K562 (cell line): ENCODE results near the gene PDCD1. TPM values are rescaled to one million over a fixed set of nuclear protein-coding genes. Genes with fewer than 3 reads are reported as not detected.

Source experiments
- ASH1L ChIP-seq: fragments of 450-650 bp; IDR thresholded peaks from 2 replicates; pipeline ENCODE4 v1.6.1; 2018; ENCODE audit warnings: borderline replicate concordance, mild to moderate bottlenecking, low read depth; ENCODE audit not compliant: partially characterized antibody
- ATF7 ChIP-seq: fragments of 450-650 bp; IDR thresholded peaks from 2 replicates; pipeline ENCODE4 v1.7.1; 2014; ENCODE audit warnings: mild to moderate bottlenecking, moderate library complexity
- CREBBP ChIP-seq: IDR thresholded peaks from one replicate; pipeline ENCODE4 v1.6.1; 2012; ENCODE audit warnings: low read depth, mild to moderate bottlenecking, control low read depth, inconsistent platforms, low read length
- ELF2 ChIP-seq: fragments of 250-450 bp; sonication (Bioruptor Pico); IDR thresholded peaks from 2 replicates; pipeline ENCODE4 v1.5.0; 2021; ENCODE audit warnings: mild to moderate bottlenecking
- HMG20A ChIP-seq: fragments of 450-650 bp; formaldehyde crosslinking; conservative IDR thresholded peaks from 2 replicates; pipeline ENCODE4 v1.4.0; 2020; ENCODE audit warnings: mild to moderate bottlenecking, mixed read lengths
- KAT7 ChIP-seq: sonication (generic); formaldehyde crosslinking; IDR thresholded peaks from 2 replicates; pipeline ENCODE4 v1.8.0; 2022; ENCODE audit warnings: missing genetic modification reagents, mild to moderate bottlenecking, borderline replicate concordance
- MEF2D ChIP-seq: conservative IDR thresholded peaks from 2 replicates; pipeline ENCODE4 v1.6.1; 2016; ENCODE audit warnings: low read depth, missing genetic modification characterization, missing compliant biosample characterization
- NCOA2 ChIP-seq, 2 experiments: fragments of 450-650 bp; IDR thresholded peaks; 2 replicates each; pipeline ENCODE4 v1.6.1; 2018; ENCODE audit warnings: mild to moderate bottlenecking in 2 of 2, moderate library complexity in 1 of 2; ENCODE audit not compliant: partially characterized antibody in 2 of 2
- NFATC3 ChIP-seq: fragments of 450-650 bp; IDR thresholded peaks from 2 replicates; pipeline ENCODE4 v1.6.1; 2017; ENCODE audit warnings: mild to moderate bottlenecking
- NR1H2 ChIP-seq: sonication (generic); formaldehyde crosslinking; IDR thresholded peaks from 2 replicates; pipeline ENCODE4 v1.4.0; 2020; ENCODE audit warnings: mild to moderate bottlenecking, missing genetic modification reagents
- NR2C2 ChIP-seq, 2 experiments: fragments of 200-800 bp in 1 of 2; sonication (Bioruptor generic) in 1 of 2; sonication (generic) in 1 of 2; formaldehyde crosslinking in 1 of 2; IDR thresholded peaks; 2 replicates each; pipeline versions ENCODE4 v1.6.1 to v1.8.0; 2016 to 2022; ENCODE audit warnings: mild to moderate bottlenecking in 1 of 2, missing compliant biosample characterization in 1 of 2, missing genetic modification characterization in 1 of 2, missing genetic modification reagents in 1 of 2
- PHB2 ChIP-seq: fragments of 450-650 bp; IDR thresholded peaks from 2 replicates; pipeline ENCODE4 v1.6.1; 2017; ENCODE audit warnings: low read depth
- POU5F1 ChIP-seq: fragments of 150-350 bp; IDR thresholded peaks from 2 replicates; pipeline ENCODE4 v1.6.1; 2014; ENCODE audit warnings: borderline replicate concordance, low read length, low read depth, mild to moderate bottlenecking; ENCODE audit not compliant: partially characterized antibody
- PTRF ChIP-seq: fragments of 450-650 bp; IDR thresholded peaks from 2 replicates; pipeline ENCODE4 v1.6.1; 2016; ENCODE audit warnings: mild to moderate bottlenecking, missing genetic modification characterization, missing compliant biosample characterization
- SMARCA5 ChIP-seq: fragments of 450-650 bp; IDR thresholded peaks from 2 replicates; pipeline ENCODE4 v1.6.1; 2016
- ZBTB8A ChIP-seq: fragments of 450-650 bp; IDR thresholded peaks from 2 replicates; pipeline ENCODE4 v1.6.1; 2018; ENCODE audit warnings: mild to moderate bottlenecking, moderate library complexity; ENCODE audit not compliant: partially characterized antibody
- ZNF184 ChIP-seq: sonication (generic); formaldehyde crosslinking; IDR thresholded peaks from 2 replicates; pipeline ENCODE4 v1.5.0; 2020; ENCODE audit warnings: missing genetic modification reagents
- ZNF24 ChIP-seq: fragments of 450-650 bp; IDR thresholded peaks from 2 replicates; pipeline ENCODE4 v1.6.1; 2016
- ZNF324 ChIP-seq: fragments of 250-450 bp; sonication (Bioruptor Pico); IDR thresholded peaks from 2 replicates; pipeline ENCODE4 v1.4.0; 2020; ENCODE audit warnings: mild to moderate bottlenecking
- polyA plus RNA-seq, 8 experiments: library from polyadenylated mRNA; depleted of rRNA in 4 of 8; stranded (reverse) in 5 of 8; unstranded in 3 of 8; fragments of >200 nt; fragmentation: Nextera tagmentation in 2 of 8; fragmentation: Illumina TruSeq in 1 of 8; extraction: Ambion mirVana in 2 of 8; extraction: Trizol in 1 of 8; gene quantifications; 2 replicates each; pipeline versions ENCODE4 v1.2.1 to v1.2.3, GENCODE V29; 2011 to 2014; ENCODE audit warnings: inconsistent platforms in 1 of 8, missing spikeins in 1 of 8
- total RNA-seq, 7 experiments: library from RNA; depleted of rRNA in 6 of 7; stranded (reverse); fragments of >200 nt in 6 of 7; fragmentation: Illumina TruSeq in 2 of 7; extraction: Trizol in 2 of 7; gene quantifications; 2 replicates each; pipeline versions ENCODE4 v1.2.1 to v1.2.3, GENCODE V29; 2011 to 2021; ENCODE audit warnings: low replicate concordance in 1 of 7
- TF ChIP-seq, protein P1 (sequence below): fragments of 450-650 bp; IDR thresholded peaks from 2 replicates; pipeline ENCODE4 v1.7.0; 2016; ENCODE audit warnings: borderline replicate concordance
- TF ChIP-seq, protein P2 (sequence below): sonication (generic); formaldehyde crosslinking; IDR thresholded peaks from 2 replicates; pipeline ENCODE4 v1.8.1; 2023; ENCODE audit warnings: mild to moderate bottlenecking, missing genetic modification reagents, moderate library complexity
- TF ChIP-seq, protein P3 (sequence below): sonication (generic); formaldehyde crosslinking; IDR thresholded peaks from 2 replicates; pipeline ENCODE4 v1.8.1; 2023; ENCODE audit warnings: mild to moderate bottlenecking, missing genetic modification reagents
- TF ChIP-seq, protein P4 (sequence below): fragments of 250-450 bp; sonication (Bioruptor Pico); IDR thresholded peaks from 2 replicates; pipeline ENCODE4 v1.9.0; 2021; ENCODE audit warnings: mild to moderate bottlenecking

The PDCD1 gene
- total and polyA plus RNA-seq, 9 of the 15 experiments (the other 6 are each of a cell fraction or from before 2014, with no cell fraction given): 0.15 to 2.5 (median 1.0) TPM; not detected in 2

DNA sequence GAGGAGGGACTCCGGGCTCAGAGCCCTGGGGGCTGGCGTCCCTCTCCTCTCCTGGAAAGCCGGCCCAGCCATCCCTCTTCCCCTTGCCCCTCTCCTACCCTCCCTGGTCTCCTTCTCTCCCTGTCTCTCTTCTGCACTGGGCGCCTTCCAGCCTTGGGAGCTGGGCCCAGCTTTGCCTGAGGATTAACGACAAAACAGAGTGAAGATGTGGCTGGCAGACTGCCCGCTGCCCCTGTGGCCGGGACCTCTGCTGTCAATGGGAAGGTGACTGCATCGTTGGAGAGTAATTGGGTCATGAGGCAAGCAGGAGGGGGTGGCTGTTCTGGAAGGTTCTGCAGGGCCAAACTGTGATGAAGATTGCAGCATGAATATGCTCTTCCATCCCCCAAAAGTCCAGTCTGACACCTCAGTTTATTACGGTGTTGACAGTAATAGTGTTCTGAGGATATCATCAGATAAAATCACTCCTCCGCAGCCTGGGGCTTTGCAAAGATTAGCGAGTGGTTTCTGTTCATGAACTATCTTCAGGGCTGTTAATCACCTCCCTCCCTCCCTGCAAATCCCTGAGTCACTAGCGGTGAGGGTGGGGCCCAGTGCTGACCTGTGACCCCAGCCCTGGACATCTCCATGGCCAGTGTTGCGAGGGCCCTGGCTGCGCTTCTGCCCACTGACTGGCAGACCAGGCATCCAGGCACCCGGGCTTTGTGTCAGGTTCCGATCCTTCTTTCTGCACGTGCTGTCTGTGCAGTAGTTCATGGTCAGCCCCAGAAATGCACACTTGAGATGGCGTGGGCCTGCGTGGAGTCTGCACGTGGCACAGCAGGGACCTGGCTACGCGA lies 33.8 kb upstream of the PDCD1 start (continued):
- TF ChIP-seq, protein P1, sequence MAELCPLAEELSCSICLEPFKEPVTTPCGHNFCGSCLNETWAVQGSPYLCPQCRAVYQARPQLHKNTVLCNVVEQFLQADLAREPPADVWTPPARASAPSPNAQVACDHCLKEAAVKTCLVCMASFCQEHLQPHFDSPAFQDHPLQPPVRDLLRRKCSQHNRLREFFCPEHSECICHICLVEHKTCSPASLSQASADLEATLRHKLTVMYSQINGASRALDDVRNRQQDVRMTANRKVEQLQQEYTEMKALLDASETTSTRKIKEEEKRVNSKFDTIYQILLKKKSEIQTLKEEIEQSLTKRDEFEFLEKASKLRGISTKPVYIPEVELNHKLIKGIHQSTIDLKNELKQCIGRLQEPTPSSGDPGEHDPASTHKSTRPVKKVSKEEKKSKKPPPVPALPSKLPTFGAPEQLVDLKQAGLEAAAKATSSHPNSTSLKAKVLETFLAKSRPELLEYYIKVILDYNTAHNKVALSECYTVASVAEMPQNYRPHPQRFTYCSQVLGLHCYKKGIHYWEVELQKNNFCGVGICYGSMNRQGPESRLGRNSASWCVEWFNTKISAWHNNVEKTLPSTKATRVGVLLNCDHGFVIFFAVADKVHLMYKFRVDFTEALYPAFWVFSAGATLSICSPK: no peak
- no peak for TF ChIP-seq NR1H2 (CRISPR knock-in tag)
- TF ChIP-seq, protein P2, sequence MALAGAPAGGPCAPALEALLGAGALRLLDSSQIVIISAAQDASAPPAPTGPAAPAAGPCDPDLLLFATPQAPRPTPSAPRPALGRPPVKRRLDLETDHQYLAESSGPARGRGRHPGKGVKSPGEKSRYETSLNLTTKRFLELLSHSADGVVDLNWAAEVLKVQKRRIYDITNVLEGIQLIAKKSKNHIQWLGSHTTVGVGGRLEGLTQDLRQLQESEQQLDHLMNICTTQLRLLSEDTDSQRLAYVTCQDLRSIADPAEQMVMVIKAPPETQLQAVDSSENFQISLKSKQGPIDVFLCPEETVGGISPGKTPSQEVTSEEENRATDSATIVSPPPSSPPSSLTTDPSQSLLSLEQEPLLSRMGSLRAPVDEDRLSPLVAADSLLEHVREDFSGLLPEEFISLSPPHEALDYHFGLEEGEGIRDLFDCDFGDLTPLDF (CRISPR knock-in tag): no peak
- no peak for TF ChIP-seq PHB2
- no peak for TF ChIP-seq ZBTB8A
- TF ChIP-seq, protein P3, sequence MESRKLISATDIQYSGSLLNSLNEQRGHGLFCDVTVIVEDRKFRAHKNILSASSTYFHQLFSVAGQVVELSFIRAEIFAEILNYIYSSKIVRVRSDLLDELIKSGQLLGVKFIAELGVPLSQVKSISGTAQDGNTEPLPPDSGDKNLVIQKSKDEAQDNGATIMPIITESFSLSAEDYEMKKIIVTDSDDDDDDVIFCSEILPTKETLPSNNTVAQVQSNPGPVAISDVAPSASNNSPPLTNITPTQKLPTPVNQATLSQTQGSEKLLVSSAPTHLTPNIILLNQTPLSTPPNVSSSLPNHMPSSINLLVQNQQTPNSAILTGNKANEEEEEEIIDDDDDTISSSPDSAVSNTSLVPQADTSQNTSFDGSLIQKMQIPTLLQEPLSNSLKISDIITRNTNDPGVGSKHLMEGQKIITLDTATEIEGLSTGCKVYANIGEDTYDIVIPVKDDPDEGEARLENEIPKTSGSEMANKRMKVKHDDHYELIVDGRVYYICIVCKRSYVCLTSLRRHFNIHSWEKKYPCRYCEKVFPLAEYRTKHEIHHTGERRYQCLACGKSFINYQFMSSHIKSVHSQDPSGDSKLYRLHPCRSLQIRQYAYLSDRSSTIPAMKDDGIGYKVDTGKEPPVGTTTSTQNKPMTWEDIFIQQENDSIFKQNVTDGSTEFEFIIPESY (CRISPR knock-in tag): no peak
- no peak for TF ChIP-seq ZNF324 (CRISPR knock-in tag)
- TF ChIP-seq SMARCA5: no peak
- TF ChIP-seq POU5F1: no peak
- TF ChIP-seq CREBBP: no peak
- no peak for TF ChIP-seq PTRF (tag)
- peak; percentile 94 for TF ChIP-seq NR2C2 (CRISPR knock-in tag; IDR thresholded peaks at IDR 0.05)
- TF ChIP-seq NR2C2 (tag; IDR thresholded peaks at IDR 0.05): peak; percentile 96
- TF ChIP-seq NCOA2 (IDR thresholded peaks at IDR 0.05; ENCODE audit: partially characterized antibody in 2 of 2): peak in 1 of 2 experiments; percentile 59
- TF ChIP-seq KAT7 (CRISPR knock-in tag): no peak
- no peak for TF ChIP-seq NFATC3
- no peak for TF ChIP-seq ZNF184 (CRISPR knock-in tag)
- 0 out of 2 replicates have a peak, but pooled peaks have one; percentile 48 for TF ChIP-seq MEF2D (tag)
- TF ChIP-seq HMG20A (CRISPR knock-in tag): no peak
- peak; percentile 50; the same call in 1 of the 2 replicates for TF ChIP-seq ATF7
- no peak for TF ChIP-seq ZNF24
- TF ChIP-seq ASH1L: no peak
- TF ChIP-seq, protein P4, sequence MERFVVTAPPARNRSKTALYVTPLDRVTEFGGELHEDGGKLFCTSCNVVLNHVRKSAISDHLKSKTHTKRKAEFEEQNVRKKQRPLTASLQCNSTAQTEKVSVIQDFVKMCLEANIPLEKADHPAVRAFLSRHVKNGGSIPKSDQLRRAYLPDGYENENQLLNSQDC (CRISPR knock-in tag): no peak
- no peak for TF ChIP-seq ELF2 (CRISPR knock-in tag)
